ENCODE results near the gene FGF22. TPM values are rescaled to one million over a fixed set of nuclear protein-coding genes. Genes with fewer than 3 reads are reported as not detected.
A peak's percentile ranks its signal among the peaks of the same experiment; 100 is the strongest.
"Not testable (repeated sequence)": the region's sequence is repeated elsewhere in the genome, so short reads cannot be mapped to it uniquely, and the experiment has no call there.

Gene FGF22
- total and polyA plus RNA-seq, 2 of the 13 experiments (the other 11 are each of a cell fraction or from before 2014, with no cell fraction given), result 0.24 TPM; not detected in 1

DNA sequence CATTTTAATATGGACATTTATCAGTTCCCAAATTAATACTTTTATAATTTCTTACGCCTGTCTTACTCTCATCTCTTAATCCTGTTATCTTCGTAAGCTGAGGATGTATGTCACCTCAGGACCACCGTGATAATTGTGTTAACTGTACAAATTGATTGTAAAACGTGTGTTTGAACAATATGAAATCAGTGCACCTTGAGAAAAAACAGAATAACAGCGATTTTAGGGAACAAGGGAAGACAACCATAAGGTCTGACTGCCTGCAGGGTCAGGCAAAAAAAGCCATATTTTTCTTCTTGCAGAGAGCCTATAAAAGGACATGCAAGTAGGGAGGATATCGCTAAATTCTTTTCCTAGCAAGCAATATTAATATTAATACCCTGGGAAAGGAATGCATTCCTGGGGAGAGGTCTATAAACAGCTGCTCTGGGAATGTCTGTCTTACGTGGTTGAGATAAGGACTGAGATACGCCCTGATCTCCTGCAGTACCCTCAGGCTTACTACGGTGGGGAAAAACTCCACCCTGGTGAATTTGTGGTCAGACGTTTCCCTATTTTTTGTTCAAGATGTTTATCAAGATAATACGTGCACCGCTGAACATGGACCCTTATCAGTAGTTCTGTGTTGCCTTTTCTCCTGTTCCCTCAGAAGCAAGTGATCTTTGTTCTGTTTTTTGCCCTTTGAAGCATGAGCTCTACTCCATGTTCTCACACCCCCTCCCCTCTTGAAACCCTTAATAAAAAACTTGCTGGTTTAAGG, 29.2 kb downstream of the FGF22 start (continued):
- TF ChIP-seq, protein P1, sequence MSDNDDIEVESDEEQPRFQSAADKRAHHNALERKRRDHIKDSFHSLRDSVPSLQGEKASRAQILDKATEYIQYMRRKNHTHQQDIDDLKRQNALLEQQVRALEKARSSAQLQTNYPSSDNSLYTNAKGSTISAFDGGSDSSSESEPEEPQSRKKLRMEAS (IDR thresholded peaks at IDR 0.05), result peak; percentile 30; the same call in 1 of the 2 replicates
- peak; percentile 30; the same call in 1 of the 2 replicates for TF ChIP-seq IRF2 (CRISPR knock-in tag; IDR thresholded peaks at IDR 0.05)
- TF ChIP-seq EP300 (IDR thresholded peaks at IDR 0.05; ENCODE audit: low read depth in 2 of 2, low read length in 2 of 2), result peak in 1 of 2 experiments; percentile 55; a peak in 2 of 4 replicates
- not testable (repeated sequence) for TF ChIP-seq EP300 (CRISPR knock-in tag; IDR thresholded peaks at IDR 0.05; ENCODE audit: borderline replicate concordance); FOXA1 (IDR thresholded peaks at IDR 0.05)
- TF ChIP-seq, protein P2, sequence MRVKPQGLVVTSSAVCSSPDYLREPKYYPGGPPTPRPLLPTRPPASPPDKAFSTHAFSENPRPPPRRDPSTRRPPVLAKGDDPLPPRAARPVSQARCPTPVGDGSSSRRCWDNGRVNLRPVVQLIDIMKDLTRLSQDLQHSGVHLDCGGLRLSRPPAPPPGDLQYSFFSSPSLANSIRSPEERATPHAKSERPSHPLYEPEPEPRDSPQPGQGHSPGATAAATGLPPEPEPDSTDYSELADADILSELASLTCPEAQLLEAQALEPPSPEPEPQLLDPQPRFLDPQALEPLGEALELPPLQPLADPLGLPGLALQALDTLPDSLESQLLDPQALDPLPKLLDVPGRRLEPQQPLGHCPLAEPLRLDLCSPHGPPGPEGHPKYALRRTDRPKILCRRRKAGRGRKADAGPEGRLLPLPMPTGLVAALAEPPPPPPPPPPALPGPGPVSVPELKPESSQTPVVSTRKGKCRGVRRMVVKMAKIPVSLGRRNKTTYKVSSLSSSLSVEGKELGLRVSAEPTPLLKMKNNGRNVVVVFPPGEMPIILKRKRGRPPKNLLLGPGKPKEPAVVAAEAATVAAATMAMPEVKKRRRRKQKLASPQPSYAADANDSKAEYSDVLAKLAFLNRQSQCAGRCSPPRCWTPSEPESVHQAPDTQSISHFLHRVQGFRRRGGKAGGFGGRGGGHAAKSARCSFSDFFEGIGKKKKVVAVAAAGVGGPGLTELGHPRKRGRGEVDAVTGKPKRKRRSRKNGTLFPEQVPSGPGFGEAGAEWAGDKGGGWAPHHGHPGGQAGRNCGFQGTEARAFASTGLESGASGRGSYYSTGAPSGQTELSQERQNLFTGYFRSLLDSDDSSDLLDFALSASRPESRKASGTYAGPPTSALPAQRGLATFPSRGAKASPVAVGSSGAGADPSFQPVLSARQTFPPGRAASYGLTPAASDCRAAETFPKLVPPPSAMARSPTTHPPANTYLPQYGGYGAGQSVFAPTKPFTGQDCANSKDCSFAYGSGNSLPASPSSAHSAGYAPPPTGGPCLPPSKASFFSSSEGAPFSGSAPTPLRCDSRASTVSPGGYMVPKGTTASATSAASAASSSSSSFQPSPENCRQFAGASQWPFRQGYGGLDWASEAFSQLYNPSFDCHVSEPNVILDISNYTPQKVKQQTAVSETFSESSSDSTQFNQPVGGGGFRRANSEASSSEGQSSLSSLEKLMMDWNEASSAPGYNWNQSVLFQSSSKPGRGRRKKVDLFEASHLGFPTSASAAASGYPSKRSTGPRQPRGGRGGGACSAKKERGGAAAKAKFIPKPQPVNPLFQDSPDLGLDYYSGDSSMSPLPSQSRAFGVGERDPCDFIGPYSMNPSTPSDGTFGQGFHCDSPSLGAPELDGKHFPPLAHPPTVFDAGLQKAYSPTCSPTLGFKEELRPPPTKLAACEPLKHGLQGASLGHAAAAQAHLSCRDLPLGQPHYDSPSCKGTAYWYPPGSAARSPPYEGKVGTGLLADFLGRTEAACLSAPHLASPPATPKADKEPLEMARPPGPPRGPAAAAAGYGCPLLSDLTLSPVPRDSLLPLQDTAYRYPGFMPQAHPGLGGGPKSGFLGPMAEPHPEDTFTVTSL (CRISPR knock-in tag; IDR thresholded peaks at IDR 0.05; ENCODE audit: borderline replicate concordance), result peak; percentile 48; the same call in 1 of the 2 replicates
- 0 out of 2 replicates have a peak, but pooled peaks have one; percentile 37 for TF ChIP-seq FOXA1 (CRISPR knock-in tag; IDR thresholded peaks at IDR 0.05)
- peak; percentile 99 for TF ChIP-seq ZNF33A (CRISPR knock-in tag; IDR thresholded peaks at IDR 0.05; ENCODE audit: borderline replicate concordance)
- peak; percentile 27; the same call in 1 of the 2 replicates for TF ChIP-seq TBX2 (CRISPR knock-in tag; IDR thresholded peaks at IDR 0.05; ENCODE audit: borderline replicate concordance)
